ENCODE results near the gene HOXA1. TPM values are rescaled to one million over a fixed set of nuclear protein-coding genes. Genes with fewer than 3 reads are reported as not detected.

HOXA1 gene
- total RNA-seq, 1 donor from 2014 or later = 3.5 TPM

GRCh38 chr7:27116962-27117886, 21.4 kb upstream of the HOXA1 start:
- no peak overlapping the region for H3K4me3 Mint-ChIP-seq (ENCODE audit: unreplicated experiment)
- H3K27me3 Mint-ChIP-seq (ENCODE audit: unreplicated experiment) = peaks cover 44% of the 10 kb centered on the region
- H3K36me3 Mint-ChIP-seq (ENCODE audit: low read depth, unreplicated experiment) = no peaks in the 10 kb centered on the region
- H3K4me1 Mint-ChIP-seq (ENCODE audit: unreplicated experiment) = peaks cover 23% of the 10 kb centered on the region
- DNase-seq (ENCODE audit: low spot score) = no peak
- no peaks in the 10 kb centered on the region for H3K9me3 Mint-ChIP-seq (ENCODE audit: unreplicated experiment)
- no peak overlapping the region for H3K27ac Mint-ChIP-seq (ENCODE audit: unreplicated experiment)
- no peak for TF ChIP-seq CTCF (IDR thresholded peaks at IDR 0.05; ENCODE audit: unreplicated experiment)

- no peak for TF ChIP-seq CTCF (IDR thresholded peaks at IDR 0.05; ENCODE audit: unreplicated experiment)
- no peak for DNase-seq (ENCODE audit: low spot score)
- no peaks in the 10 kb centered on the region for H3K36me3 Mint-ChIP-seq (ENCODE audit: low read depth, unreplicated experiment)
- H3K27ac Mint-ChIP-seq (ENCODE audit: unreplicated experiment) = no peak overlapping the region
- H3K9me3 Mint-ChIP-seq (ENCODE audit: unreplicated experiment) = no peaks in the 10 kb centered on the region
- peaks cover 48% of the 10 kb centered on the region for H3K27me3 Mint-ChIP-seq (ENCODE audit: unreplicated experiment)
- no peak overlapping the region for H3K4me3 Mint-ChIP-seq (ENCODE audit: unreplicated experiment)
- H3K4me1 Mint-ChIP-seq (ENCODE audit: unreplicated experiment) = peaks cover 17% of the 10 kb centered on the region
These were observed 20.5 kb upstream of the HOXA1 start for GRCh38 chr7:27116031-27116961.

- Mint-ChIP-seq H3K27me3 (ENCODE audit: unreplicated experiment) (peaks cover 49% of the 10 kb centered on the region), H3K36me3 (ENCODE audit: low read depth, unreplicated experiment) (no peaks in the 10 kb centered on the region), H3K9me3 (ENCODE audit: unreplicated experiment) (no peaks in the 10 kb centered on the region), H3K4me3 (ENCODE audit: unreplicated experiment) (no peak overlapping the region), H3K27ac (ENCODE audit: unreplicated experiment) (no peak overlapping the region), H3K4me1 (ENCODE audit: unreplicated experiment) (peaks cover 23% of the 10 kb centered on the region)
- DNase-seq (ENCODE audit: low spot score) = no peak
- TF ChIP-seq CTCF (IDR thresholded peaks at IDR 0.05; ENCODE audit: unreplicated experiment) = no peak
These were observed 19.6 kb upstream of the HOXA1 start for GRCh38 chr7:27115221-27116026.

- Mint-ChIP-seq H3K4me3 (ENCODE audit: unreplicated experiment) (no peak overlapping the region), H3K36me3 (ENCODE audit: low read depth, unreplicated experiment) (no peaks in the 10 kb centered on the region), H3K9me3 (ENCODE audit: unreplicated experiment) (no peaks in the 10 kb centered on the region), H3K4me1 (ENCODE audit: unreplicated experiment) (peaks cover 25% of the 10 kb centered on the region), H3K27me3 (ENCODE audit: unreplicated experiment) (peaks cover 50% of the 10 kb centered on the region), H3K27ac (ENCODE audit: unreplicated experiment) (no peak overlapping the region)
- no peak for TF ChIP-seq CTCF (IDR thresholded peaks at IDR 0.05; ENCODE audit: unreplicated experiment)
- DNase-seq (ENCODE audit: low spot score) = no peak
These were observed 19.1 kb upstream of the HOXA1 start for GRCh38 chr7:27114881-27115220.
